Inflammatory macrophage treated with lipopolysaccharide for 4 hours (primary cell): ENCODE measurements around the gene SPEM1.

ENCODE experiments used
- DNase-seq: peaks from one replicate; pipeline ENCODE4 v3.0.0-alpha.2; 2020

The SPEM1 gene, protein sequence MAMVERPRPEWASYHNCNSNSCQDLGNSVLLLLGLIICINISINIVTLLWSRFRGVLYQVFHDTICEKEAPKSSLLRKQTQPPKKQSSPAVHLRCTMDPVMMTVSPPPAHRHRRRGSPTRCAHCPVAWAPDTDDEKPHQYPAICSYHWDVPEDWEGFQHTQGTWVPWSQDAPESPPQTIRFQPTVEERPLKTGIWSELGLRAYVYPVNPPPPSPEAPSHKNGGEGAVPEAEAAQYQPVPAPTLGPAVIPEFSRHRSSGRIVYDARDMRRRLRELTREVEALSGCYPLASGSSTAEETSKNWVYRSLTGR

DNA sequence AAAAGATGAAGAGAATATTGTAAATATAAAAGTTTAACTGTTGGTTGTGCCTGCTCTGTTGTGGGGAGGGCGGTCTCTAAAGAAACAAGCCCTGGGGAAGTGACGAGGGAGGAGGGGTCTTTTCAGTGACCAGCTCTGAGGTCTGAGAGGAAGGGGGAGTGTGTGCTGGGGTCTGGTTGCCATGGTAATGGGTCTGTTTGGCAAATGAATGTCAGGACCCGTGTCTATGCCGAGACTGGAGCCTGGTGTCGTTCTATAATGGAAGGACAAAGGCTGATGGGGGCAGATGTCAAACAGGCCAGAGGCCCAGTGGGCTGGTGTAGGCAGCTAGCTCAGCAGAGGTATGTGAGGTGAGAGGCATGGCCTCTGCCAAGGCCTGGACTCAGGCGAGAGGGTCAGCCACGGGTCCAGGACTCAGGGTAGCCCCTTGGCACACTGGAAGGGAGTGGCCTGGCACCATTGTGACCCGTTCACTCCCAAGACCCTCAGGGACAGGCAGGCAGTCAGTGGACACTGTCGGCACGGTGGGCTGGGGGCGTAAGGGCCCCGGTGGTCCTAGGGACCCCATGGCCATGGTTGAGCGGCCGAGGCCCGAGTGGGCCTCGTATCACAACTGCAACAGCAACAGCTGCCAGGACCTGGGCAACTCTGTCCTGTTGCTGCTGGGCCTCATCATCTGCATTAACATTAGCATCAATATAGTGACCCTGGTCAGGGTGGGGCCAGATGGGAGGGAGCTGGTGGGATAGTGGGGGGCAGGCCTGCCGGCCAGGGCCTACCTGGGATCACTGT, at the start of gene SPEM1:
Gene SPEM1, plus strand, starts transcription at position 506 of the 792 bp plus-strand sequence. Its CDS starts 61 bp downstream, at position 567.
- DNase-seq, result no peak

DNA sequence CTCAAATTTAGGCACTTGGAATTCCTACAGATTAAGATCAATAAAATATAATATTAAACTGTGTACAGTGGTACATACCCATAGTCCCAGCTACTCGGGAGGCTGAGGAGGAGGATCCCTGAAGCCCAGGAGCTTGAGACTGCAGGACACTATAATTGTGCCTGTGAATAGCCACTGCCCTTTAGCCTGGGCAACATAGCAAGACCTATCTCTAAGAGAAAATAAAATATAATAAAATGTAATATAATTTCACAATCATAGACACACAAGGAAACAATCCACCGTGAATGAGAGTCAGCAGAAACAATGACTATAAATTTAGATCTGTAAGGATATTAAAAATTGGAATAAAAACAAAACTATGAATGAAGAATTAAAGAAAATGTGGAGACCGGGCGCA, 49.3 kb upstream of the SPEM1 start:
- DNase-seq, result no peak

DNA sequence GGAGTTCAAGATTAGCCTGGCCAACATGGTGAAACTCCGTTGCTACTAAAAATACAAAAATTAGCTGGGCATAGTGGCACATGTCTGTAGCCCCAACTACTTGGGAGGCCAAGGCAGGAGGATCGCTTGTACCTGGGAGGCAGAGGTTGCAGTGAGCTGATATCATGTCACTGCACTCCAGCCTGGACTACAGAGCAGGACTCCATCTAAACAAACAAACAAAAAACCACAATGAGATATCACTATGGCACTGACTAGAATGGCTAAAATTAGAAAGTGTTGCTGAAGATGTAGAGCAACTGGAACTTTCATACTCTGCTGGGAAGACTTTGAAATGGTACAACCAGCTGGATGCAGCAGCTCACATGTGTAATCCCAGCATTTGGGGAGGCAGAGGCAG, 45.8 kb upstream of the SPEM1 start:
- DNase-seq, result no peak

DNA sequence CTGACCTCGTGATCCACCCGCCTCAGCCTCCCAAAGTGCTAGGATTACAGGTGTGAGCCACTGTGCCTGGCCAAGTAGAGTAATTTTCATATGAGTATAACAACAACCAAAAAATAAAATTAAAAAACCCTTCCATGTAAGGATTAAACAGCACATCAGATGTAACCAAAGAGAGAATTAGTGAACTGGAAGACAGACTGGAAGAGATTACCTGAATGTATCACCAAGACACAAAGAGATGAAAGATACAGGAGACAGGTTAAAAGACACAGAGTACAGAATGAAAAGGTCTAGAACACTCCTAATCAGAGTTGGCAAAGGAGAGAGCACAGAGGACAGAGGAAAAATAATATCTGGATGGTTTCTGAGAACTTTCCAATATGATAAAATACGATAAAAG, 41.0 kb upstream of the SPEM1 start:
- DNase-seq, result no peak

DNA sequence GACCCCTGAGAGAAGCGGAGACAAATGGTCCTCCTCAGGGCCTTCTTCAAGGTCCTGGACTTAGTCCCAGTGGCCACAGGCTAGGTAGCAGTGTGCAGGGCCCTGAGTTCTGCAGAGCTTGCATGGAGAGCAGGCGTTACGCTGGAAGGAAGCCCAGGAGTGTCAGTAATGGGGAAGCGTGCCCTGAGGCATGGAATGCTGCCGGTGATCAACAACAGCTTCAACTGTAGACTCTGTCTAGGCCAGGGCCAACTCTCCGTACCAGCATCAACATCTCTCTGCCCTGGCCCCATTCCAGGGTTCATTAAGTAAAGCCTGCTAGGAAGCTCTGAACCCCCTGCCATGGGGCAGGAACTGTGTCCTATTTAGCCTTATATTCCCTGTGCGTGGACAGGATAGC, 39.8 kb upstream of the SPEM1 start:
- peak; percentile 10 for DNase-seq

DNA sequence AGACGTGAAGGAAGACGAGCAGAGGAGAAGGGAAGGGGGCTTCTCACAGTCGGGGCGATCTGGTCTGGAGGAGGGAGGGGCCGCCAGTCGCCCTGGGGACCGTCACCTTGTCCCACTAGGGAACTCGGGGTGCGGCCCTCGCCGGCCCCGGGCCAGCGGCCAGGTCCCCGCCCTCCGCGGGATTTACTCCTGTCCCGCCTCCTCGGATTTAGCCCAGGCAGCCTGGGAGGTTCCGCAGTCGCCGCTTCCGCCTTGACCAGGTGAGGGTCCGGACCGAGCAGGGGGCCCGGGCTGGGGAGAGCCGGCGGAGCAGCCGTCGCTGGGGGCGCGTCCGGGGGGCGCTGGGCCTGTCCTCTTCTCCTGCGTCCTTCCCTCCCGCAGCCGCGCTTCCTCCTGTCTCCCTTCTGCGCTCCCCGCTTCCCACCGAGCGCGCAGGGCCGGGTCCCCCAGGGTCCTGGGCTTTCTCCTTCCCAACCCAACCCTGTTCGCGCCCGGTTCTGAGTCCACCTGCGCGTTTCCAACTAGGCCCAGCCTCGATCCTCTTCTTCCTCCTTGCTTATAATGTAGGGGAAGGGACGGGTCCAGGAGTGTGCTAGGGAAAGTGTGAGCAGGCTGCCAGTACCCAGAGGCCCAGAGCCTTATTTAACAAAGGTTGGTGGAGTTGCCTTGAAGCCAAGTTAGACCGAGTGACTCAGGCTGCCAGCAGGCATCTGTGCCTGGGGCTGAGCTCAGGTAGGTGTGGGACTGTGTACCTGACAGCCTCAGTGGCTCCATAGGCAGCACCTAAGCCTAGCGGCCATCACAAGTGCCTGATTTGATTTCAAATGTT, 39.1 kb upstream of the SPEM1 start, which contains the start of gene TNK1:
Gene TNK1, plus strand, starts transcription at position 235 of the 829 bp plus-strand sequence. CDS start 1,838 bp downstream, outside the sequence.
- no peak for DNase-seq

DNA sequence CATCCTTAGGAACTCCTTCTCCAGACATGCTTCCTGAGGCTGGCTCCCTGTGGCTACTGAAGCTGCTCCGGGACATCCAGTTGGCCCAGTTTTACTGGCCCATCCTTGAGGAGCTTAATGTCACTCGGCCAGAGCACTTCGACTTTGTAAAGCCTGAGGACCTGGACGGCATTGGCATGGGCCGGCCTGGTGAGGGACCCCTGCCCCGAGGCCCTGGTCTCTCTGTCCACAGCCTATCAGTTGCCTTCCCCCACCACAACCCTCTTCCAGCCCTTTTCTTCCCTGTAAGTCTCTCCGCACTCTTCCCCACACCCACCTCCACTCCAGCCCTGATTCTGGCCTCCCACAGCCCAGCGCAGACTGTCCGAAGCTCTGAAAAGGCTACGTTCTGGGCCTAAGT, 37.2 kb upstream of the SPEM1 start:
- DNase-seq, result no peak

DNA sequence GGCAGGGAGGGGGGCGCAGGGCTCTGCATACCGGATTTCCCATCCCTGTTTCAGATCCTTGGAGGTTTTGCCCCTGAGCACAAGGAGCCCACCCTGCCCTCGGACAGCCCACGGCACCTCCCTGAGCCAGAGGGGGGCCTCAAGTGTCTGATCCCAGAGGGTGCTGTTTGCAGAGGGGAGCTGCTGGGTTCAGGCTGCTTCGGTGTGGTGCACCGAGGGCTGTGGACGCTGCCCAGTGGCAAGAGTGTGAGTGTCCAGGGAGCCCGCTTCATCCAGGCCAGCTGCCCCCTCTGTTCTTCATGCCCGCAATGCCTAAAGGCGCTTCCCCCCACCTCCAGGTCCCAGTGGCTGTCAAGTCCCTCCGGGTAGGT, 36.8 kb upstream of the SPEM1 start:
- no peak for DNase-seq

DNA sequence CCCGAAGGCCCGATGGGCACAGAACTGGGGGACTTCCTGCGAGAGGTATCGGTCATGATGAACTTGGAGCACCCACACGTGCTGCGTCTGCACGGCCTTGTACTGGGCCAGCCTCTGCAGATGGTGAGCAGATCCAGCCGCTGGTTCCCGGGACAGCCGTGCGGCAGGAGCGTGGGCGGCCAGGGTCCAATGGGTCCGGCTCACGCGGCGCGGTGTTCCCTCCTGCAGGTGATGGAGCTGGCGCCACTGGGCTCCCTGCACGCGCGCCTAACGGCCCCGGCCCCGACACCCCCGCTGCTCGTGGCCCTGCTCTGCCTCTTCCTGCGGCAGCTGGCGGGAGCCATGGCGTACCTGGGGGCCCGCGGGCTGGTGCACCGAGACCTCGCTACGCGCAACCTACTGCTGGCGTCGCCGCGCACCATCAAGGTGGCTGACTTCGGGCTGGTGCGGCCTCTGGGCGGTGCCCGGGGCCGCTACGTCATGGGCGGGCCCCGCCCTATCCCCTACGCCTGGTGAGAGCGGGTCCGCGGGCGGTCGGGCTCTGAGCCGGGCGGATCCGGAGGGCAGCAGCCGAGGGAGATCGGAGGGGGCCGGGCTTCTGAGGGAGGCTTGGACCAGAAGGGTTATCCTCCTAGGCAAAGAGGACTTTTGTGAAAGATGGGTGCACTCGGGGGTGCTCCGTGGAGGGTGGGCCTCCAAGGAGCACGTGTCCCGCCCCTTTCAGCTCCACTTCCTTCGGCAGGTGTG, 36.2 kb upstream of the SPEM1 start:
- DNase-seq, result peak; percentile 26

DNA sequence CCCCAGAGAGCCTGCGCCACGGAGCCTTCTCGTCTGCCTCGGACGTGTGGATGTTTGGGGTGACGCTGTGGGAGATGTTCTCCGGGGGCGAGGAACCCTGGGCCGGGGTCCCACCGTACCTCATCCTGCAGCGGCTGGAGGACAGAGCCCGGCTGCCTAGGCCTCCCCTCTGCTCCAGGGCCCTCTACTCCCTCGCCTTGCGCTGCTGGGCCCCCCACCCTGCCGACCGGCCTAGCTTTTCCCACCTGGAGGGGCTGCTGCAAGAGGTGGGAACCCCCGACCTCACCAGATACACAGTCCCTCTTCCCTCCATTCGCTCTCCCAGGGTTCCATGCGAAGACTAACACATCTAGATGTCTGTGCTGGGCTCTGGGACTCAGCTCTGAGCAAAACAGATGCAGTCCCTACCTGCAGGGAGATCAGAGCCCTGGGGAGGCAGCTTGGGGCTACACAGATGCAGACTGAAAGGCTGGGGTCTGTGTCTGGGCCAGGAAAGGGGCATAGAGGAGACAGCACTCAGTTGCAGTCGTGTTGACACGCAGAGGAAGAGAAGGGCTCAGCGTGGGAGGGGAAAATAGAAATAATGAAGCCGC, 35.5 kb upstream of the SPEM1 start:
- DNase-seq, result no peak

DNA sequence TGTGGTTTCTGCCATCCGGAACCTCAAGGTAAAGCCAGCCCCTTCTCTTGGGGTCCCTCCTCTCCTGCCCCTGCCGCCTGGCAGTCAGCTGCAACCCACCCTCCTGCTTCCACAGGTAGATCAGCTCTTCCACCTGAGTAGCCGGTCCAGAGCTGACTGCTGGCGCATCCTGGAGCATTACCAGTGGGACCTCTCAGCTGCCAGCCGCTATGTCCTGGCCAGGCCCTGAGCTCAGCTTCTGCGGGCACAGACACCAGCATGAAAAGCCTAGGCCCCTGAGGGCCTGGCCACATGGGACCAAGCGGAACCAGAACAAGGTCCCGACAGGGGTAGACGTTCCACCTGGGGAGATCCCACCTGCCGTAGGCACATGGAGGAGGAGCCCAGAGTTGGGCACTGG, 31.3 kb upstream of the SPEM1 start:
- no peak for DNase-seq

DNA sequence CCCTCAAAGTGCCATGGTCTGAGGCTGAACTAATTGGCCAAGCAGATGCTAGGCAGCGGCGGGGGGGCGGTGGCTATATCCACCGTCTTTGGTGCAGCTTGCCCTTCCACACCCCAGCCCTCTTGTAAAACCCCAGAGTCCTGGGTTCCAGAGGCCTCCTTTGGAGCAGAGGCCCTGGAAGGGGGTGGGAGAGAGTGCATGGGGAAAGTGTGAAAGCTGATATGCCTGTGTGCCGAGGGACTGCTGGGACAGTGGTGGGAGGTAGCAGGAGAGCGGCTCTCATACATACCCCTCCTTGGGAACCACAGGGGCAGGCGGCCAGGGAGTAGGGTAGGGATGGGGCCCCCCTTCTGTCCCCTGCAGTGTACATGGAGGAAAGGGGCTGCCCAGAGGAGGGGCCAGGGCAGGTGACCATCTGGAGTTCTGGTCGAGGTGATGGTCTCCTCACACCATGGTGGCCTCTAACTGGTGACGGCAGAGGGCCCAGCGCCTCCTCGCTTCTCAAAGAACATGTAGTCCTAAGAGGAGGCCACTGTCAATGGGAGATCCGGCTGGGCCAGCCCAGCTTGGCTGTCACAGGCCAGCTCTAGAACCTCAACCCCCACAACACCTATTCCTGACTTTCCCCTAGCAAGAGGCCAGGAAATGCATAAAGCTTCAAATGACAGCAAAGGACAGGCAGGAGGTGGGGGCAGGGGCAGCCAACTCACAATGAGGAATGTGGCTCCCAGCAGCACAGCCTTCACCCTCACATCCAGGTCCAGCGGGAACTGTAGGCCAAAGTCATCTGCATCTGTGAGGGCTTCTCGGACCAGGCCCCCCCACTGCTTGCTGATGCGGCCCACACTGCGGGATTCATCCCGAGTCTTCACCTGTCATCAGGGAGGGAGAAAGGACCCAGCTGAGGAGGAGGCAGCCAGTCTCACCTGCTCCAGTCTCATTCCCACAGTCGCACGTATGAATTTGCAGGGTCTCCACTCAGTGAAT, 29.9 kb upstream of the SPEM1 start:
- DNase-seq, result no peak

DNA sequence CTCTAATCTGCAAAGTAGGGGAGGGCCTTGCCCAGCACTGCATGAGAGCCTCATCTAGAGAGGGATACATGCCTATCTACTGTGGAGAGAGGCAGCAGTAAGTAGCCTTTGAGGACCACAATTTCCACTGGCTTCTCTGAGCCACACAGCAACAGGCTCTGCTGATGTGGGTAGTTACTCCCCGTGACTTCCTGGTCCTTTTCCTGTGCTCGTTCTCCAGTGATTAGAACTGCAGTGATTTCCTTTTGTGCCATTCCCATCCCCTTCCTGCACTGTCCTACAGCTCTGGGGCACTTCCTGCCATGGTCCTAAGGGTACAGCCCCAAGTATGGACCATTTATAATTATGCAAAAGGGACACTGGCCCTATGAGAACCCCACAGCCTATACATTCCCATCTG, 28.8 kb upstream of the SPEM1 start:
- no peak for DNase-seq

DNA sequence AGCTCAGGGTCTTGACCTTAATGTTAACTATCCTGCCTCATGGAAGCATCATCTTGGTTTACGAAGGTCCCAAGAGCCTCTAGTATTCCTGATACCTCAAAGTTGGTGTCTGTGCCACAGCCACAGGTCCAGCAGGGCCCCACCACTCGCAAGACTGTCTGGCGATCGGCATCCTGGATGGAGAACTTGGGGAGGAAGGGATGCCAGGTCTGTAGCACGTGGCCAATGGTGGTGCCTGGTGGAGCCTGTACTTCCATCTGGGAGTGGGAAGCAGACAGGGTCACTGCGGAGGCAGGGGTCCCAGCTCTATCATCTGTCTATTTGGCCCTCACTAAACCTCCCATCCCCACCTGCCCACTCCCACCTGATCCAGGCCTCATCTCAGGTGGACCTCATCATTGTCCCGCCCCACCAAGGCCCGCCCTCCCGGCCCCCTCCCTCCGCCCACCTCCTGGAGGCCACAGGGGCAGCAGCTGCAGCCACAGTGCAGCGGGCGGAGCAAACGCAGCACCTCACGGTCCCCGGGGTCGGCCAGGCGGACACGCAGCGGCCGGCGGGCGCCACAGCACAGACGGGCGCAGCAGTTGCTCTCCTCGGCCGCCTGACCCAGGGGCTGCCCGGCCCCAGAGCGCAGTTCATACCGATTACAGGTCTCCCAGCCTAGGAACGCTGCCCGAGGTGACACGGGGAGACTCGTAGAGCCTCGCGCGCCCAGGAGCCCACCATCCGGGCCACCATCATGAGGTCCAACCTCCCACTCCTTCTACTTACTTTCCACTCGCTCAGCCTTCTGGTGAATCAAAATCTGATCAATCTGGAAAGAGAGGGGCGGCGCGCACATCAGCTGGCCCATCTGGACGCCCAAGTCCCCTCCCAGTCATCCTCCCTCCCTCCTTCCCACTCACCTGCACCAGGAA, 27.2 kb upstream of the SPEM1 start:
- no peak for DNase-seq

DNA sequence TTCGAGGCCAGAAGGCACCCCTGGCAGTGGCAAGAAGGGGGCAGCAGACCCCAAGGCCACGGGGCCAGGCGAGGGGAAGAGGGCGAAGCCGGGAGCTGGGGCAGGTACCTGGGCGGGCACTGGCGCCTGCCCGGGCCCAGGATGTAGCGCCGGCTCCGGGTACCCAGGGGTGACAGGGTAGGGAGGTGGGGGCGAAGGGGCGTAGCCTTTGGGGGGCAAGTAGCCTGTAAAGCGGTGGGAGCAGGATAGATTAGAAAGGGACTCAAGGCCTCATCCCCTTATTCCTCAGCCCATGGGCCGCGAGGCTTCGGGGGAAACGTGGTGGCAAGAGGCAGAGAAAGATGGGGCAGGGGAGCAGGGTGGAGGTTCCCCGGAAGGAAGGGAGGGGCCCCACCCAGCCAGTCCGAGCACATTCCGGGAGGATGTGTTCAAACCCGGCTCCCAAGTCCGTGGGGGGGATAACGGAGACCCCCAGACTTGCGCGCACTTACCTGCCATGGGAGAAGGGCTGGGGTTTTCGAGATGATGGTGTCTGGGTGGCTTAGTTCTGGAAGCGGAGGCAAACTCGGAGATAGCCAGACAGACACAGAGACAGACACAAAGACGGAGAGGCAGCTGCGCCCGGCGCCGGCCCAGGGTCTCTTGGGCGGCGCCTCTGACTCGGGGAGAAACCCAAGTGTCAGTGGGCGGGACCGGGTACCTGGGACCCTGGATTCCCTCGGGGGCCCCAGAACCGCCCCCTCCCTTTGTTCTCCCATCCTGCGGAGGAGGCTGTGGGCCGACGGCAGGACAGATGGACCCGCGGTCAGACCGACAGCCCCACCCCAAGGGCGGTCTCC, 26.3 kb upstream of the SPEM1 start:
- no peak for DNase-seq

DNA sequence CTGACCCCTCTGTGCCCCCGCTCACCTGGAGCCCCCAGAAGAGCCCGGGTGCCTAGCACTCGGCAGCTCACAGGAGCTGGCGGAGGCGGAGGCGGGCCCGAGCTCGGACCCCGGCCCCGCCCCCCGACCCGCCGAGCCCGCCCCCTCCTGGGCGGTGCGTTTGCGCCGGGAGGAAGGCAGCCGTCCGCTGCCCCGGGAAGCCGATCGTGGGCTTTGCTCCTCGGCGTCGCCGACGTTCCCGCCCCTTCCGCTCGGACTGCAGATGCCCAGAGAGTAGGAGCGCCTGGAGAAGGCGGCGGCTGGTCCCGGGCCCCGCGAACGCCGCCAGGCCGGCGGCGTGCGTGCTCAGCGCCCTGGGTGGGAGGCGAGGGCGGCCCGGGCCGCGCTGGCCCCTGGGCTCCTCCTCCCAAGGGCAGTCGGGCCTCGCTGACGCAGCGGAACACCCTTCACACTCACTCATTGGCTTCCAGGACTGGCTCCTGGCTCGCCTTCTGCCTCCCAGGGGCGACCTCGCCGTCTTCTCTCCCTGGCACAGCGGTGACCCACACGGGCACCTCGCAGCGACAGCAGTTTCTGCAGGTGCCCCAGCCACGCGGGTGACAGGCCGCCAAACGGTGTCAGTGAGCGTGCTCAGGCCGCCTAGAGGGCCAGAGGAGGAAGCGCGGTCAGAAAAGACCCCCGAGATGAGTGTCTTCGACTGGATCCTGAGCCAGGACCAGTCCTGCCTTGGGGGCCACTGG, 25.5 kb upstream of the SPEM1 start, which contains the start of gene PLSCR3:
Gene PLSCR3, minus strand, starts transcription at position 74 of the 740 bp plus-strand sequence. CDS start 415 bp downstream, outside the sequence.
- DNase-seq, result peak; percentile 81

DNA sequence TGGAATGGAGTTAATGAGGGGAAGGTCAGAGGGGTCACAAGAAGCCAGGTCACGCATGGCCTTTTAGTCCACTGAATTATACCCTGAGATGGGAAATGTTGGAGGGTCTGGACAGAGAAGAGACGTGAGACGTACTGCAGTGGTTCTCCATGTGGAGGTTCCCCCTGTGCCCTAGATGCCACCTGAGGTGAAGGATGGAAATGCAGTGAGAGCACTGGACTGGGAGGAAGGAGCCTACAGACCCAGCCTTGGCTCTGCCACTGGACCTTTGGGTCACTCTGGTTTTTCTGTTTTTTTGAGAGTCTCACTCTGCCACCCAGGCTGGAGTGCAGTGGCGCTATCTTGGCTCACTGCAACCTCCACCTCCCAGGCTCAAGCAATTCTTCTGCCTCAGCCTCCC, 24.0 kb upstream of the SPEM1 start:
- DNase-seq, result no peak

DNA sequence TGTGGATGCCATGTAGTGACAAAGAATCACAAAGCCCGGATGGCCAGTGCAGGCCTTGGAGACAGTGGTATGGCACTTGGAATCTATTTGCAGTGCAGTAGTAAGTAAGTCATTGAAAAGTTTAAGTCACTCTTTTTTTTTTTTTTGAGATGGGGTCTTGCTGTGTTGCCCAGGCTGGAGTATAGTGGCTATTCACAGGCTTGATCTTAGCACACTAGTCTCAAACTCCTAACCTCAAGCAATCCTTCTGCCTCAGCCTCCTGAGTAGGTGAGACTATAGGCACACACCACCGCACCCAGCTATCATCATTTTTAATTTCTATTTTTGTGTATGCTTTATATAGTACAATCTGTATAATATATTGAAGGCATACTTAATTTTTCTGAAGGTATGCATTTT, 21.5 kb upstream of the SPEM1 start:
- DNase-seq, result no peak
